ENCODE results near the gene RLN3. TPM values are rescaled to one million over a fixed set of nuclear protein-coding genes. Genes with fewer than 3 reads are reported as not detected.
"Not testable (repeated sequence)": the region's sequence is repeated elsewhere in the genome, so short reads cannot be mapped to it uniquely, and the experiment has no call there.

RLN3 gene
- total RNA-seq, 1 donor from 2014 or later, result not detected

DNA sequence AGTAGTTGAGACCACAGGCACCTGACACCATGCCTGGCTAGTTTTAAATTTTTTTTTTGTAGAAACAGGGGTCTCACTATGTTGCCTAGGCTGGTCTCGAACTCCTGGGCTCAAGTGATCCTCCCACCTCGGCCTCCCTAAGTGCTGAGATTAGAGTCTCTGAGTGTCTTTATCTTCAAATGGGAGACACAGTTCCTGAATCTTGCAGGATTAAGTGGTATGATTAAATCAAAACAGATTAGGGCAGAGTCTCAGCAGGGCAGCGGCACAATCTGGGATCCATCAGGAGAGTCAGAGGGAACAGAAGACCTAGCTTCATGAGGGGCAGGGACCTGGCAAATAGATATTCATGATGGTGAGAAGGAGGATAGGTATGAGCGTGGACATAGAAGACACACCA is 953 bp downstream of the RLN3 start:
- H3K4me1 Mint-ChIP-seq, result peaks cover 6% of the 10 kb centered on the region
- H3K4me3 Mint-ChIP-seq, result peak overlapping the region; percentile 2
- H3K27ac Mint-ChIP-seq (ENCODE audit: unreplicated experiment), result no peak overlapping the region
- no peak for DNase-seq (ENCODE audit: low read depth, low spot score)
- H3K27me3 Mint-ChIP-seq (ENCODE audit: low read depth), result peaks cover 21% of the 10 kb centered on the region
- no peaks in the 10 kb centered on the region for H3K9me3 Mint-ChIP-seq
- no peaks in the 10 kb centered on the region for H3K36me3 Mint-ChIP-seq (ENCODE audit: low read depth)
- TF ChIP-seq, protein P1, sequence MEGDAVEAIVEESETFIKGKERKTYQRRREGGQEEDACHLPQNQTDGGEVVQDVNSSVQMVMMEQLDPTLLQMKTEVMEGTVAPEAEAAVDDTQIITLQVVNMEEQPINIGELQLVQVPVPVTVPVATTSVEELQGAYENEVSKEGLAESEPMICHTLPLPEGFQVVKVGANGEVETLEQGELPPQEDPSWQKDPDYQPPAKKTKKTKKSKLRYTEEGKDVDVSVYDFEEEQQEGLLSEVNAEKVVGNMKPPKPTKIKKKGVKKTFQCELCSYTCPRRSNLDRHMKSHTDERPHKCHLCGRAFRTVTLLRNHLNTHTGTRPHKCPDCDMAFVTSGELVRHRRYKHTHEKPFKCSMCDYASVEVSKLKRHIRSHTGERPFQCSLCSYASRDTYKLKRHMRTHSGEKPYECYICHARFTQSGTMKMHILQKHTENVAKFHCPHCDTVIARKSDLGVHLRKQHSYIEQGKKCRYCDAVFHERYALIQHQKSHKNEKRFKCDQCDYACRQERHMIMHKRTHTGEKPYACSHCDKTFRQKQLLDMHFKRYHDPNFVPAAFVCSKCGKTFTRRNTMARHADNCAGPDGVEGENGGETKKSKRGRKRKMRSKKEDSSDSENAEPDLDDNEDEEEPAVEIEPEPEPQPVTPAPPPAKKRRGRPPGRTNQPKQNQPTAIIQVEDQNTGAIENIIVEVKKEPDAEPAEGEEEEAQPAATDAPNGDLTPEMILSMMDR (conservative IDR thresholded peaks at IDR 0.05), result no peak

DNA sequence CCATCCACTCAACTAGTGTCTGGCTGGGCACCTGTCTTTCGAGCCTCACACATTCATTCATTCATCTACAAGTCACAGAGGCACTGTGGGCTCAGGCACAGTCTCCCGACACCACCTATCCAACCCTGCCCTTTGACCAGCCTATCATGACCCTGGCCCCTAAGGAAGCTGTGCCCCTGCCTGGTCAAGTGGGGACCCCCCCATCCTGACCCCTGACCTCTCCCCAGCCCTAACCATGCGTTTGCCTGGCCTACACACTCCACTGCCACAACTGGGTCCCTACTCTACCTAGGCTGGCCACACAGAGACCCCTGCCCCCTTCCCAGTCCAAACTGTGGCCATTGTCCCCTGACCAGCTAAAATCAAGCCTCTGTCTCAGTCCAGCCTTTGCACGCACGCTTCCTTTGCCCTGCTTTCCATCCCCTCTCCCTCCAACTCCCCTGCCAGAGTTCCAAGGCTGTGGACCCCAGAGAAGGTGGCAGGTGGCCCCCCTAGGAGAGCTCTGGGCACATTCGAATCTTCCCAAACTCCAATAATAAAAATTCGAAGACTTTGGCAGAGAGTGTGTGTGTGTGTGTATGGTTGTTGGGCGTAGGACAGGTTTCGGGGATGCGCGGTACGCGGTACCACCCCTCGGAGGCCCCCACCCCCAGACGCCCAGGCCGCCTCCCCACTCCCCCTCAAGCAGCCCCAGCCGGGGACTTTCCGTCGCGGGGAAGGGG is 3.2 kb downstream of the RLN3 start:
- H3K4me1 Mint-ChIP-seq, result peaks cover 6% of the 10 kb centered on the region
- H3K36me3 Mint-ChIP-seq (ENCODE audit: low read depth), result no peaks in the 10 kb centered on the region
- H3K4me3 Mint-ChIP-seq, result peak overlapping the region; percentile 82
- peaks cover 21% of the 10 kb centered on the region for H3K27me3 Mint-ChIP-seq (ENCODE audit: low read depth)
- no peaks in the 10 kb centered on the region for H3K9me3 Mint-ChIP-seq
- no peak overlapping the region for H3K27ac Mint-ChIP-seq (ENCODE audit: unreplicated experiment)
- DNase-seq (ENCODE audit: low read depth, low spot score), result no peak
- TF ChIP-seq, protein P1 (conservative IDR thresholded peaks at IDR 0.05), result no peak

DNA sequence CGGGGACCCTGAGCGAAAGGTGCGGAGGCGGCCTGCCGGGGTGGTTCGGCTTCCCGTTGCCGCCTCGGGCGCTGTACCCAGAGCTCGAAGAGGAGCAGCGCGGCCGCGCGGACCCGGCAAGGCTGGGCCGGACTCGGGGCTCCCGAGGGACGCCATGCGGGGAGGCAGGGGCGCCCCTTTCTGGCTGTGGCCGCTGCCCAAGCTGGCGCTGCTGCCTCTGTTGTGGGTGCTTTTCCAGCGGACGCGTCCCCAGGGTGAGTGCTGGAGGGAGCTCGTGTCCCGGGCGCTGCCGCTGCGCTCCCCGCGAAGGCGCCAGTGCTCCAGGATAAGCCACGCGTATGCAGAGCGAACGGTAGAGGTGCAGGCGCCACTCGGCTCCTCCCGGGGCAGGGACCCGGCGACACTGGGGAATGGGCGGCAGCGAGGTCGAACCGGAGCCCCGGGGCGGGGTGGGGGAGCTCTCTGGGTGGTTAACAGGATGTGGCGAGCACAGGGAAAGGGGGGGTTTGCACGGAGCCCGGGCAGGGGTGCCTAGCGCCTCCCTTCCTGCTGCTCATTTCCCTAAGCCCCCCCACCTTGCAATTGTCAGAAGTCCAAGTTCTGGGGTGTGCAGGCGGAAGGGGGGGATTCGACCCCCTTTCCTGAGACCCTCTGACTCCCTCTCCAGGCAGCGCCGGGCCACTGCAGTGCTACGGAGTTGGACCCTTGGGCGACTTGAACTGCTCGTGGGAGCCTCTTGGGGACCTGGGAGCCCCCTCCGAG is 4.0 kb downstream of the RLN3 start, which contains the start of gene IL27RA:
TSS of gene IL27RA (plus strand) at position 44 of the 762 bp plus-strand sequence. CDS start at position 155, 111 bp downstream.
- Mint-ChIP-seq H3K36me3 (ENCODE audit: low read depth) (no peaks in the 10 kb centered on the region), H3K9me3 (no peaks in the 10 kb centered on the region), H3K4me3 (peak within 1 kb of the TSS; percentile 82), H3K4me1 (peaks cover 6% of the 10 kb centered on the region), H3K27me3 (ENCODE audit: low read depth) (peaks cover 21% of the 10 kb centered on the region), H3K27ac (ENCODE audit: unreplicated experiment) (no peak within 1 kb of the TSS)
- TF ChIP-seq, protein P1 (conservative IDR thresholded peaks at IDR 0.05), result peak; percentile 65
- peak; percentile 48 for DNase-seq (ENCODE audit: low read depth, low spot score)

DNA sequence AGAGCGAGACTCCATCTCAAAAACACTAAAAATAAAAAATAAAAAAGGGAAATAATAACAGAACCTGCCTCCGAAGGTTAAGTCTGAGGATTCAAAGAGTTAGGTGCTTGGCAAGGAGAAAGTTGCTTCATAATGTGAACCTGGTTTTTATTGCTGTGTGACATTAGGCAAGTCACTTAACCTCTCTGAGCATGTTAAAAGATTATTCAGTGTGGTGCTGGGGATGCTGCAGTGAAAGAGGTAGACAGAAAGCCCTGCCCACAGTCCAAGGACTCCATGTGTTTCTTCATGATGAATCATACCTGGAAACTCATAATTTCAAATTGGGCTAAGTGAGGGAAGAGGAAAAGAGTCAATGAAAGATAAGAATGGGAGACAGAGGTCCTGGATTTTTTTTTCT is 6.0 kb downstream of the RLN3 start:
- Mint-ChIP-seq H3K4me3 (no peak overlapping the region), H3K4me1 (peaks cover 6% of the 10 kb centered on the region), H3K27ac (ENCODE audit: unreplicated experiment) (no peak overlapping the region), H3K9me3 (no peaks in the 10 kb centered on the region), H3K27me3 (ENCODE audit: low read depth) (peaks cover 13% of the 10 kb centered on the region), H3K36me3 (ENCODE audit: low read depth) (no peaks in the 10 kb centered on the region)
- TF ChIP-seq, protein P1 (conservative IDR thresholded peaks at IDR 0.05), result no peak
- DNase-seq (ENCODE audit: low read depth, low spot score), result no peak

DNA sequence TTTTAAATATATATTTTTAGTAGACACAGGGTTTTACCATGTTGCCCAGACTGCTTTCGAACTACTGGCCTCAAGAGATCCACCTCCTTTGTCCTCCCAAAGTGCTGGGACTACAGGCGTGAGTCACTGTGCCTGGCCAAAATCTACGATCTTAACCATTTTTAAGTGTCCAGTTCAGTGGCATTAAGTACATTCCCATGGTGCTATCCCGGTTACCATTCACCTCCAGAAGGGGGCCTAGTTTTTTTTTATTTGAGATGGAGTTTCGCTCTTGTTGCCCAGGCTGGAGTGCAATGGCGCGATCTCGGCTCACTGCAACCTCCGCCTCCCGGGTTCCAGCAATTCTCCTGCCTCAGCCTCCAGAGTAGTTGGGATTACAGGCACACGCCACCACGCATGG is 7.2 kb downstream of the RLN3 start:
- H3K4me1 Mint-ChIP-seq; H3K27me3 Mint-ChIP-seq (ENCODE audit: low read depth): not testable (repeated sequence)

More for the DNA sequence above, 7.2 kb downstream of the RLN3 start:
- H3K4me3 Mint-ChIP-seq; H3K27ac Mint-ChIP-seq (ENCODE audit: unreplicated experiment); DNase-seq (ENCODE audit: low read depth, low spot score); H3K36me3 Mint-ChIP-seq (ENCODE audit: low read depth); H3K9me3 Mint-ChIP-seq: not testable (repeated sequence)
- TF ChIP-seq, protein P1 (conservative IDR thresholded peaks at IDR 0.05), result peak; percentile 29

All from neural crest cell (in vitro differentiated cells).